ENCODE measurements around the gene PCDH15.

PCDH15 gene

GRCh38 chr10:53903756-53904155, 897.3 kb downstream of the PCDH15 start:
- Histone ChIP-seq H3K4me3 (ENCODE audit: insufficient read depth, low read length, poor library complexity, severe bottlenecking) (no peak overlapping the region), H2AFZ (ENCODE audit: low read depth, low read length, severe bottlenecking) (no peak overlapping the region), H3F3A (ENCODE audit: insufficient read depth) (no peaks in the 10 kb centered on the region), H3K27me3 (ENCODE audit: low read length) (no peaks in the 10 kb centered on the region), H3K79me2 (ENCODE audit: insufficient read depth, low read length) (no peaks in the 10 kb centered on the region), H3K27ac (ENCODE audit: low read depth, low read length) (no peak overlapping the region), H3K9me2 (replicated peaks; ENCODE audit: insufficient read depth, low read length) (no peaks in the 10 kb centered on the region), H3K36me3 (ENCODE audit: low read length) (no peaks in the 10 kb centered on the region), H4K20me1 (ENCODE audit: low read depth, low read length) (no peaks in the 10 kb centered on the region), H3K9ac (ENCODE audit: low read length) (no peak overlapping the region), H3K4me2 (ENCODE audit: low read depth, low read length, poor library complexity, severe bottlenecking) (no peak overlapping the region), H3K9me3 (ENCODE audit: insufficient read depth, low read length) (no peaks in the 10 kb centered on the region)
- TF ChIP-seq CTCF (IDR thresholded peaks at IDR 0.05; ENCODE audit: insufficient read depth, low read length, poor library complexity, severe bottlenecking) (no peak), EZH2phosphoT487 (conservative IDR thresholded peaks at IDR 0.05; ENCODE audit: low read length) (no peak)

- Histone ChIP-seq H4K20me1 (ENCODE audit: low read depth, low read length) (no peaks in the 10 kb centered on the region), H3K79me2 (ENCODE audit: insufficient read depth, low read length) (no peaks in the 10 kb centered on the region), H3F3A (ENCODE audit: insufficient read depth) (no peaks in the 10 kb centered on the region), H3K4me2 (ENCODE audit: low read depth, low read length, poor library complexity, severe bottlenecking) (no peak overlapping the region), H3K27ac (ENCODE audit: low read depth, low read length) (no peak overlapping the region), H3K9ac (ENCODE audit: low read length) (no peak overlapping the region), H3K9me2 (replicated peaks; ENCODE audit: insufficient read depth, low read length) (no peaks in the 10 kb centered on the region), H3K27me3 (ENCODE audit: low read length) (no peaks in the 10 kb centered on the region), H3K36me3 (ENCODE audit: low read length) (no peaks in the 10 kb centered on the region), H2AFZ (ENCODE audit: low read depth, low read length, severe bottlenecking) (no peak overlapping the region), H3K4me3 (ENCODE audit: insufficient read depth, low read length, poor library complexity, severe bottlenecking) (no peak overlapping the region), H3K9me3 (ENCODE audit: insufficient read depth, low read length) (no peaks in the 10 kb centered on the region)
- no peak for TF ChIP-seq EZH2phosphoT487 (conservative IDR thresholded peaks at IDR 0.05; ENCODE audit: low read length)
- TF ChIP-seq CTCF (IDR thresholded peaks at IDR 0.05; ENCODE audit: insufficient read depth, low read length, poor library complexity, severe bottlenecking) = no peak
Observed at GRCh38 chr10:53899463-53900160, 901.4 kb downstream of the PCDH15 start.

- Histone ChIP-seq H3K9ac (ENCODE audit: low read length) (no peak overlapping the region), H2AFZ (ENCODE audit: low read depth, low read length, severe bottlenecking) (no peak overlapping the region), H3K9me2 (replicated peaks; ENCODE audit: insufficient read depth, low read length) (no peaks in the 10 kb centered on the region), H4K20me1 (ENCODE audit: low read depth, low read length) (no peaks in the 10 kb centered on the region), H3K27ac (ENCODE audit: low read depth, low read length) (no peak overlapping the region), H3K4me2 (ENCODE audit: low read depth, low read length, poor library complexity, severe bottlenecking) (no peak overlapping the region), H3K4me3 (ENCODE audit: insufficient read depth, low read length, poor library complexity, severe bottlenecking) (no peak overlapping the region), H3F3A (ENCODE audit: insufficient read depth) (no peaks in the 10 kb centered on the region), H3K27me3 (ENCODE audit: low read length) (no peaks in the 10 kb centered on the region), H3K9me3 (ENCODE audit: insufficient read depth, low read length) (no peaks in the 10 kb centered on the region), H3K79me2 (ENCODE audit: insufficient read depth, low read length) (no peaks in the 10 kb centered on the region), H3K36me3 (ENCODE audit: low read length) (no peaks in the 10 kb centered on the region)
- TF ChIP-seq EZH2phosphoT487 (conservative IDR thresholded peaks at IDR 0.05; ENCODE audit: low read length) (no peak), CTCF (IDR thresholded peaks at IDR 0.05; ENCODE audit: insufficient read depth, low read length, poor library complexity, severe bottlenecking) (no peak)
Observed at GRCh38 chr10:53898532-53898931, 902.5 kb downstream of the PCDH15 start.
